Activated T-cell treated with anti-CD3 and anti-CD28 coated beads, Interleukin-2, amount 50 U/mL, for 24 hours (primary cell): Measurements from ENCODE around the gene FJX1.
A peak's percentile ranks its signal among the peaks of the same experiment; 100 is the strongest.

Experiments used
- DNase-seq: peaks from one replicate; pipeline ENCODE4 v3.0.0-alpha.2; 2020
- H3K27ac Mint-ChIP-seq: 2 replicates; pipeline ENCODE4 v1.8.0; 2020; ENCODE audit warnings: mild to moderate bottlenecking, mixed read lengths
- H3K27me3 Mint-ChIP-seq: 2 replicates; pipeline ENCODE4 v1.8.0; 2020; ENCODE audit warnings: mixed read lengths
- H3K36me3 Mint-ChIP-seq: 2 replicates; pipeline ENCODE4 v1.8.0; 2020; ENCODE audit warnings: low read depth, mixed read lengths
- H3K4me1 Mint-ChIP-seq: 2 replicates; pipeline ENCODE4 v1.8.0; 2020; ENCODE audit warnings: low read depth, mixed read lengths
- H3K4me3 Mint-ChIP-seq: 2 replicates; pipeline ENCODE4 v1.8.0; 2020; ENCODE audit warnings: mild to moderate bottlenecking, moderate library complexity, mixed read lengths
- H3K9me3 Mint-ChIP-seq: 2 replicates; pipeline ENCODE4 v1.8.0; 2020; ENCODE audit warnings: mixed read lengths

Gene FJX1, protein sequence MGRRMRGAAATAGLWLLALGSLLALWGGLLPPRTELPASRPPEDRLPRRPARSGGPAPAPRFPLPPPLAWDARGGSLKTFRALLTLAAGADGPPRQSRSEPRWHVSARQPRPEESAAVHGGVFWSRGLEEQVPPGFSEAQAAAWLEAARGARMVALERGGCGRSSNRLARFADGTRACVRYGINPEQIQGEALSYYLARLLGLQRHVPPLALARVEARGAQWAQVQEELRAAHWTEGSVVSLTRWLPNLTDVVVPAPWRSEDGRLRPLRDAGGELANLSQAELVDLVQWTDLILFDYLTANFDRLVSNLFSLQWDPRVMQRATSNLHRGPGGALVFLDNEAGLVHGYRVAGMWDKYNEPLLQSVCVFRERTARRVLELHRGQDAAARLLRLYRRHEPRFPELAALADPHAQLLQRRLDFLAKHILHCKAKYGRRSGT

GRCh38 chr11:35617687-35618496 is at the start of gene FJX1:
TSS of gene FJX1 (plus strand) at chr11:35618460. CDS start at chr11:35618637, 177 bp downstream.
- peak; percentile 50 for DNase-seq
- Mint-ChIP-seq H3K9me3 (no peaks in the 10 kb centered on the region), H3K36me3 (no peaks in the 10 kb centered on the region), H3K4me3 (peak within 1 kb of the TSS; percentile 60), H3K27ac (no peak within 1 kb of the TSS), H3K27me3 (peaks cover 69% of the 10 kb centered on the region), H3K4me1 (peaks cover 16% of the 10 kb centered on the region)

DNA sequence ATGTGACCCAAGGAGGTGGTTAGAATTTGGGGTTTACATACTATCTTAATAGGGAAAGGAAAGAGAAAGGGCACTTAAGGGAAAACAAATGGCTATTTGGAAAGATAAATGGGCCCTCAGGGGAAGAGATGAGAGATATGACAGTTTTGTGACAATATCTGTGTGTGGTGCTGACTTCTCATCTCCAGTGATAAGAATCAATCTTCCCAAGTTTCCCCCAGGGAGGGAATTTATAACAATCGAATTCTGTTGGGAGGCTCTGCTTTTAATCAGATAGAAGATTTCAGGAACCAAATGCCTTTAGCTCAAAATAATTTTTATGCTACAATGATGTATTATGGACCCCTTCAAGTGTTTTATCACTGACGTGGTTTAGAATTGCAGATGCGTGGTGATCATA is 46.6 kb upstream of the FJX1 start:
- Mint-ChIP-seq H3K27ac (no peak overlapping the region), H3K36me3 (no peaks in the 10 kb centered on the region), H3K27me3 (peaks cover 19% of the 10 kb centered on the region), H3K4me3 (no peak overlapping the region), H3K9me3 (peaks cover 3% of the 10 kb centered on the region), H3K4me1 (no peaks in the 10 kb centered on the region)
- no peak for DNase-seq

DNA sequence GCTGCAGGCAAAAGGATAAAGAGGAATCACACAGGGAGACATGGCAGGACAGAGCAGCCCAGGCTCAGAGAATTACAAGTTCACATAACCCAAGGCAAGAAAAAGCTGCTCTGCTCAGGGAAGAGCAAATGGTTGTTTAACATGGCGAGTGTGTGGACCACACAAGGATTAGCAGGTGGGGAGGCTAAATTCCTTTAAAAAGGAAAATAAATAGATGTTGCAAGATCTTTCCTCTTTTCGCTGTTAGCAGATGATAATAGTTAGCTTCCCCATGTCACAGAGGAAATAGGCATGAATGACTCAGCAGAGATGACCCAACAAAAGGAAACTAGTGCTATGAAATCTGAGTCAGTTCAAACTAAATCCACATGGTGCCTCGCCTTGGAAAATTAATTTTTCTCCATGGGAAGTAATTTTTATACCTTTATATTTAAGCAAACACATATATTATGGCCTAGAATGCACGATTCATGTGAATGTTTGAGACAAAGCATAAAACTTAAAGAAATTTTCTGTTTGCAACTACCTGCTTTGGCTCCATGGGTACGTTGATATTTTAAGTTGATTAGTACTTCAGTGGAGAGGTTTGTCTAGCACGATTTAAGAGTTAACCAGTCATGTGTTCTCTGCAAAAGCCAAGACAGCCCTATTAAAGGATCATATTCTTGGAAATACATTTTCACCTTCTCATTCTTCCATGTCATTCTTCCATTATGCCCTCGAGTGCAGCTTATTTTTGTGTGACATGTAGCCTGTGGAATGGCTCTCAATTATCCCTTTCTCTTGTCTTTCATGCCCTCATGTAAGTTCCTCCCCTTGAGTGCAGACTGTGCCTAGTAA is 38.5 kb upstream of the FJX1 start:
- DNase-seq: no peak

GRCh38 chr11:35580397-35580781 is 37.9 kb upstream of the FJX1 start:
- Mint-ChIP-seq H3K4me1 (no peaks in the 10 kb centered on the region), H3K27ac (no peak overlapping the region), H3K36me3 (no peaks in the 10 kb centered on the region), H3K27me3 (peaks cover 51% of the 10 kb centered on the region), H3K4me3 (no peak overlapping the region), H3K9me3 (no peaks in the 10 kb centered on the region)
- DNase-seq: no peak

More for the DNA sequence above, 38.5 kb upstream of the FJX1 start:
- H3K9me3 Mint-ChIP-seq: no peaks in the 10 kb centered on the region
- no peaks in the 10 kb centered on the region for H3K4me1 Mint-ChIP-seq
- H3K27me3 Mint-ChIP-seq: peaks cover 49% of the 10 kb centered on the region
- H3K36me3 Mint-ChIP-seq: no peaks in the 10 kb centered on the region
- no peak overlapping the region for H3K4me3 Mint-ChIP-seq
- H3K27ac Mint-ChIP-seq: no peak overlapping the region

DNA sequence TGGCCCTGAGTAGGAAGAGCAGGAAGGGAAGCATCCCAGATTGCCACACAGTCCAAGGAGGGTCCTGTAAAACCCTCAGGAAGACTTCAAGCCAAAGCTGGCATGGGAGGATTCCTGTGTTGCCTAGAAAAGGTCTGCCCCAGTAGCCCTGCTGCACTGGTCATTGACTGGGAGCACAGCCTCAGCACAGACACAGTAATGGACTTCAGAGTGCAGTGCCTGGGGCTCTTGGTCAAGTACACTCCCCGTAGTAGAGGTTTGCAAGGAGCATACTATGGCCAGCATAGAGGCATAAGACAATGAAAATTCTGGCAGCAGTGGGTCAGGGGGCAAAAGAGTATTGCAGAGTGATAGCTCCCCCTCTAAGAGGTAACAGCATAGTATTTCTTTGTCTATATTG is 36.2 kb upstream of the FJX1 start:
- Mint-ChIP-seq H3K27me3 (peaks cover 56% of the 10 kb centered on the region), H3K4me1 (no peaks in the 10 kb centered on the region), H3K36me3 (no peaks in the 10 kb centered on the region), H3K4me3 (no peak overlapping the region), H3K27ac (no peak overlapping the region), H3K9me3 (no peaks in the 10 kb centered on the region)
- no peak for DNase-seq

DNA sequence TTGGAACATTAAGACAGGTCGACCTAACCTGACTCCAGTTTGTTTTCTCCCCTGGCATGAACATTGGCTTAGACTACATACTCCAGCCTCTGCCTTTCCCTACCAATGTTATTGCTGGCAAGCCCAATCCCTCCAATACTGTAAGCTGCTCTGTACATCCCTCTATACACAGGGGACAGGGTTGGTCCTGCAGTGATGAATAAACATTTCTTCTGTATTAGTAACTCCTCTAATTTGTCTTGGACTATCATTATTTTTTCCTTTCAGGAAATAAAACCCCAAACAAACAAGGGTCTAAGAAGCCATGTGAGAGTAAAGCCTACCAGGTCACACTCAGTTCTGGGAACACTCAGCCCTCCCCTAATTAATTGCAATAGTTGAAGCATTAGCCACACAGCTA is 35.1 kb upstream of the FJX1 start:
- no peak for DNase-seq
- Mint-ChIP-seq H3K27ac (no peak overlapping the region), H3K4me1 (no peaks in the 10 kb centered on the region), H3K4me3 (no peak overlapping the region), H3K9me3 (no peaks in the 10 kb centered on the region), H3K36me3 (no peaks in the 10 kb centered on the region), H3K27me3 (peaks cover 53% of the 10 kb centered on the region)

- no peaks in the 10 kb centered on the region for H3K9me3 Mint-ChIP-seq
- no peaks in the 10 kb centered on the region for H3K36me3 Mint-ChIP-seq
- peaks cover 58% of the 10 kb centered on the region for H3K27me3 Mint-ChIP-seq
- no peaks in the 10 kb centered on the region for H3K4me1 Mint-ChIP-seq
- H3K27ac Mint-ChIP-seq: no peak overlapping the region
- no peak for DNase-seq
- H3K4me3 Mint-ChIP-seq: no peak overlapping the region
These were observed 34.4 kb upstream of the FJX1 start for GRCh38 chr11:35583843-35584242.

- Mint-ChIP-seq H3K9me3 (no peaks in the 10 kb centered on the region), H3K27me3 (peaks cover 61% of the 10 kb centered on the region)
- no peak for DNase-seq
These were observed 33.9 kb upstream of the FJX1 start for GRCh38 chr11:35584321-35584720.

DNA sequence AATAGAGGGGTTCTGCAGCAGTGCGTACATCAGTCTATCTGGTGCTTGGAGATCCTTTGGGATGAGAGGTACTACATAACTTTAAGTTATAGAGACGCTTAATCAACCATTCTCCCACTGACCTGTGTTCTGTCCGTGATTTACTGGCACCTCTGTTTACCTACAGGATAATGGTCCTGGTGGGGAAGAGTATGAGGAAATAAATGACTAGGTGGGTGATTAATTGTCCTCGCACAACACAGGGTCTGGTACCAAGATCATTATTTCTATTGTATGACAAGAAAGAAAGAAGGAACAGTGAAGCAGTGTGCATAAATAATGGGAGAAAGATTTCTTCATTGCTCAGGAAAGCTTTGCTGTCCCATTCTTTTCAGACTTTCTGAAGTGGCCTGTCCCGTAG is 32.8 kb upstream of the FJX1 start:
- DNase-seq: no peak
- H3K4me3 Mint-ChIP-seq: no peak overlapping the region
- H3K4me1 Mint-ChIP-seq: no peaks in the 10 kb centered on the region
- peaks cover 62% of the 10 kb centered on the region for H3K27me3 Mint-ChIP-seq
- no peaks in the 10 kb centered on the region for H3K36me3 Mint-ChIP-seq
- no peak overlapping the region for H3K27ac Mint-ChIP-seq
- H3K9me3 Mint-ChIP-seq: no peaks in the 10 kb centered on the region

More at GRCh38 chr11:35584321-35584720, 33.9 kb upstream of the FJX1 start:
- no peak overlapping the region for H3K27ac Mint-ChIP-seq
- H3K4me1 Mint-ChIP-seq: no peaks in the 10 kb centered on the region
- H3K36me3 Mint-ChIP-seq: no peaks in the 10 kb centered on the region
- H3K4me3 Mint-ChIP-seq: no peak overlapping the region

GRCh38 chr11:35586222-35586621 is 32.0 kb upstream of the FJX1 start:
- Mint-ChIP-seq H3K27me3 (peaks cover 57% of the 10 kb centered on the region), H3K9me3 (no peaks in the 10 kb centered on the region)

DNA sequence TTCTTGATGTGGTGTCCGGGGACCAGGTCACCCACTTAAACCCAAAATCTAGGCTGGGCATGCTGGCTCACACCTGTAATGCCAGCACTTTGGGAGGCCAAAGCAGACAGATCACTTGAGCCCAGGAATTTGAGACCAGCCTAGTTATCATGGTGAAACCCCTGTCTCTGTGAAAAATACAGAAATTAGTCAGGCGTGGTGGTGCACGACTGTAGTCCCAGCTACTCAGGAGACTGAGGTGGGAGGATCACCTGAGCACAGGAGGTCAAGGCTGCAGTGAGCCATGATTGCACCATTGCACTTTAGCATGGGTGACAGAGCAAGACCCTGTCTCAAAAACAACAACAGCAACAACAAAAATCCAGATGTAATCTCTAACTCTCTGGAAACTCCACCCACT is 30.3 kb upstream of the FJX1 start:
- Mint-ChIP-seq H3K27me3 (peaks cover 47% of the 10 kb centered on the region), H3K9me3 (no peaks in the 10 kb centered on the region), H3K36me3 (no peaks in the 10 kb centered on the region), H3K27ac (no peak overlapping the region), H3K4me3 (no peak overlapping the region), H3K4me1 (no peaks in the 10 kb centered on the region)
- DNase-seq: no peak

More at GRCh38 chr11:35586222-35586621, 32.0 kb upstream of the FJX1 start:
- Mint-ChIP-seq H3K36me3 (no peaks in the 10 kb centered on the region), H3K27ac (no peak overlapping the region), H3K4me1 (no peaks in the 10 kb centered on the region), H3K4me3 (no peak overlapping the region)
- no peak for DNase-seq

- H3K36me3 Mint-ChIP-seq: no peaks in the 10 kb centered on the region
- H3K9me3 Mint-ChIP-seq: no peaks in the 10 kb centered on the region
- H3K27ac Mint-ChIP-seq: no peak overlapping the region
- no peak overlapping the region for H3K4me3 Mint-ChIP-seq
- no peak for DNase-seq
- peaks cover 44% of the 10 kb centered on the region for H3K27me3 Mint-ChIP-seq
- no peaks in the 10 kb centered on the region for H3K4me1 Mint-ChIP-seq
These were observed 29.6 kb upstream of the FJX1 start for GRCh38 chr11:35588627-35589026.

DNA sequence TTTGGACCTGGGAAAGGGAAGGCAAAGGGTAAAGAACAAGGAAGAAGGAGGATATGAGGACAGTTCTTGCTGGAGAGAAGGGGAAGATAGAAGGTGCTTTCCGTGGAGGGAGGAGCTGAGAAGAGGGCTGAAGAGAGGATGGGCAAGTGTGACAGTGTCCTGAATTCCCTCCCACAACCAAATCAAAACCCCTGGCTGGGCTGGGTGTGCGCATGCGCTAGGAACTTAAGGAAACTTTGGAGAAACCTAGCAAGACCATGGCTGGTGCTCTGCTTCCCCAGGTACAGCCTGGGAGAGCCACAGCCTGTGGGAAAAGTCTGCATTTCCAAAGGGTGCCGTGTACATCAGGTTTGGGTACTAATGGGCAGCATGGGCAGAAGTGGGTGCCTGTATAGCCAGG is 29.0 kb upstream of the FJX1 start:
- no peaks in the 10 kb centered on the region for H3K9me3 Mint-ChIP-seq
- H3K4me1 Mint-ChIP-seq: no peaks in the 10 kb centered on the region
- peaks cover 41% of the 10 kb centered on the region for H3K27me3 Mint-ChIP-seq
- no peak for DNase-seq
- H3K4me3 Mint-ChIP-seq: no peak overlapping the region
- H3K36me3 Mint-ChIP-seq: no peaks in the 10 kb centered on the region
- H3K27ac Mint-ChIP-seq: no peak overlapping the region

GRCh38 chr11:35590412-35590811 is 27.8 kb upstream of the FJX1 start:
- peaks cover 41% of the 10 kb centered on the region for H3K27me3 Mint-ChIP-seq
- no peak for DNase-seq
- no peak overlapping the region for H3K27ac Mint-ChIP-seq
- no peaks in the 10 kb centered on the region for H3K36me3 Mint-ChIP-seq
- no peaks in the 10 kb centered on the region for H3K4me1 Mint-ChIP-seq
- H3K4me3 Mint-ChIP-seq: no peak overlapping the region
- no peaks in the 10 kb centered on the region for H3K9me3 Mint-ChIP-seq
